OCI-LY1 (cell line): Measurements from ENCODE around the gene PPP1R14C.

Experiments used
- H2AFZ ChIP-seq: fragments of 200-600 bp; sonication (generic), shearing (Covaris generic); 2 replicates; pipeline ENCODE4 v1.6.0; 2014; ENCODE audit warnings: antibody characterized with exemption, mild to moderate bottlenecking, low read length
- H3F3A ChIP-seq: fragments of 200-600 bp; sonication (generic), shearing (Covaris generic); 2 replicates; pipeline ENCODE4 v1.6.0; 2014; ENCODE audit warnings: mild to moderate bottlenecking, antibody characterized with exemption, low read length, moderate library complexity; ENCODE audit not compliant: insufficient read depth
- H3K27ac ChIP-seq: fragments of 200-600 bp; sonication (generic); 2 replicates; pipeline ENCODE4 v1.5.1; 2014; ENCODE audit warnings: low read length, mixed run types, mild to moderate bottlenecking, low read depth; ENCODE audit not compliant: poor library complexity, severe bottlenecking
- H3K27me3 ChIP-seq: fragments of 200-600 bp; sonication (generic); 2 replicates; pipeline ENCODE4 v1.6.0; 2014; ENCODE audit warnings: antibody characterized with exemption, mild to moderate bottlenecking, low read length, moderate library complexity; ENCODE audit not compliant: insufficient read depth
- H3K36me3 ChIP-seq: fragments of 200-600 bp; sonication (generic); 2 replicates; pipeline ENCODE4 v1.6.1; 2014; ENCODE audit warnings: mild to moderate bottlenecking, antibody characterized with exemption, low read length, moderate library complexity, mixed read lengths; ENCODE audit not compliant: insufficient read depth
- H3K4me1 ChIP-seq: fragments of 200-600 bp; sonication (generic); 2 replicates; pipeline ENCODE4 v1.5.1; 2014; ENCODE audit warnings: mild to moderate bottlenecking, low read length, moderate library complexity; ENCODE audit not compliant: insufficient read depth, severe bottlenecking
- H3K4me2 ChIP-seq: fragments of 200-600 bp; sonication (generic), shearing (Covaris generic); 2 replicates; pipeline ENCODE4 v1.6.1; 2014; ENCODE audit warnings: low read length
- H3K4me3 ChIP-seq: fragments of 200-600 bp; sonication (generic); 2 replicates; pipeline ENCODE4 v1.5.1; 2014; ENCODE audit warnings: low read length, low read depth, mild to moderate bottlenecking, mixed read lengths; ENCODE audit not compliant: poor library complexity, severe bottlenecking
- H3K79me2 ChIP-seq: fragments of 200-600 bp; shearing (Covaris generic); 2 replicates; pipeline ENCODE4 v1.6.1; 2016; ENCODE audit warnings: mixed run types, low read length, mixed read lengths; ENCODE audit not compliant: insufficient read depth
- H3K9ac ChIP-seq: fragments of 200-600 bp; sonication (generic), shearing (Covaris generic); 2 replicates; pipeline ENCODE4 v1.6.1; 2014; ENCODE audit warnings: mild to moderate bottlenecking, low read length, mixed read lengths
- H3K9me2 ChIP-seq: fragments of 200-600 bp; sonication (generic), shearing (Covaris generic); 2 replicates; pipeline ENCODE4 v1.6.1; 2014; ENCODE audit warnings: low read depth, mild to moderate bottlenecking, low read length, mixed read lengths
- H3K9me3 ChIP-seq: fragments of 200-600 bp; shearing (Covaris generic); 2 replicates; pipeline ENCODE4 v1.6.1; 2014; ENCODE audit warnings: low read length, mixed read lengths
- H4K20me1 ChIP-seq: fragments of 200-600 bp; sonication (generic), shearing (Covaris generic); 2 replicates; pipeline ENCODE4 v1.6.0; 2016; ENCODE audit warnings: mild to moderate bottlenecking, low read length; ENCODE audit not compliant: insufficient read depth
- EZH2 ChIP-seq: fragments of 200-600 bp; sonication (generic), shearing (Covaris generic); IDR thresholded peaks from 2 replicates; pipeline ENCODE4 v1.8.0; 2017; ENCODE audit warnings: borderline replicate concordance, mixed run types, mild to moderate bottlenecking, antibody characterized with exemption, low read length, moderate library complexity, mixed read lengths
- TF ChIP-seq, protein P1 (sequence below): fragments of 200-600 bp; sonication (generic), shearing (Covaris generic); IDR thresholded peaks from 2 replicates; pipeline ENCODE4 v1.5.1; 2017; ENCODE audit warnings: mild to moderate bottlenecking, antibody characterized with exemption, low read length, moderate library complexity, mixed read lengths

Gene PPP1R14C

DNA sequence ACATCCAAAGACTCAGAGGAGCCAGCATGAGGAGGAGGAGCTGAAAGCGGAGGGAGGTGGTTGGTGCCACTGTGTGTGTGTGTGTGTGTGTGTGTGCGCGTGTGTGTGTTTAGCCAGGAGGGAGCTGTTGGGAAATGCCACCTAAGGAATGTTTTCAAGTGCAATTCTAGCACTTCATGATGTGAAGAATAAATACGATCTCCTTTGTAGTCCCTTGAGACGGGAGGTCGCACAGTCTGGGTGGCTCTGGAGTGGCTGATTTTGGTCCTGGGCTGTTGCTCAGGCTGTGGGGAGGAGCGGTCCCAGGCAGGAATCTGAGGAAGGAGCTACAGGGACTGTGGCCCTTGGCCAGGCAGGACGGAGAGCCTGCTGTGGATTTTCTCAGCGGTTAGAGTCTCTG lies 93.7 kb downstream of the PPP1R14C start:
- Histone ChIP-seq H3K9me3 (0 out of 2 replicates have a peak, but pooled peaks cover 6% of the 10 kb centered on the region), H3K4me2 (no peak overlapping the region), H3K4me3 (no peak overlapping the region), H4K20me1 (no peaks in the 10 kb centered on the region), H3K79me2 (no peaks in the 10 kb centered on the region), H3K27ac (no peak overlapping the region), H3K36me3 (no peaks in the 10 kb centered on the region), H2AFZ (no peak overlapping the region), H3F3A (no peaks in the 10 kb centered on the region), H3K9ac (no peak overlapping the region), H3K27me3 (peaks cover 4% of the 10 kb centered on the region; the same call in 1 of the 2 replicates), H3K4me1 (no peaks in the 10 kb centered on the region), H3K9me2 (no peaks in the 10 kb centered on the region)
- TF ChIP-seq, protein P1, sequence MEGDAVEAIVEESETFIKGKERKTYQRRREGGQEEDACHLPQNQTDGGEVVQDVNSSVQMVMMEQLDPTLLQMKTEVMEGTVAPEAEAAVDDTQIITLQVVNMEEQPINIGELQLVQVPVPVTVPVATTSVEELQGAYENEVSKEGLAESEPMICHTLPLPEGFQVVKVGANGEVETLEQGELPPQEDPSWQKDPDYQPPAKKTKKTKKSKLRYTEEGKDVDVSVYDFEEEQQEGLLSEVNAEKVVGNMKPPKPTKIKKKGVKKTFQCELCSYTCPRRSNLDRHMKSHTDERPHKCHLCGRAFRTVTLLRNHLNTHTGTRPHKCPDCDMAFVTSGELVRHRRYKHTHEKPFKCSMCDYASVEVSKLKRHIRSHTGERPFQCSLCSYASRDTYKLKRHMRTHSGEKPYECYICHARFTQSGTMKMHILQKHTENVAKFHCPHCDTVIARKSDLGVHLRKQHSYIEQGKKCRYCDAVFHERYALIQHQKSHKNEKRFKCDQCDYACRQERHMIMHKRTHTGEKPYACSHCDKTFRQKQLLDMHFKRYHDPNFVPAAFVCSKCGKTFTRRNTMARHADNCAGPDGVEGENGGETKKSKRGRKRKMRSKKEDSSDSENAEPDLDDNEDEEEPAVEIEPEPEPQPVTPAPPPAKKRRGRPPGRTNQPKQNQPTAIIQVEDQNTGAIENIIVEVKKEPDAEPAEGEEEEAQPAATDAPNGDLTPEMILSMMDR: no peak
- TF ChIP-seq EZH2: no peak

DNA sequence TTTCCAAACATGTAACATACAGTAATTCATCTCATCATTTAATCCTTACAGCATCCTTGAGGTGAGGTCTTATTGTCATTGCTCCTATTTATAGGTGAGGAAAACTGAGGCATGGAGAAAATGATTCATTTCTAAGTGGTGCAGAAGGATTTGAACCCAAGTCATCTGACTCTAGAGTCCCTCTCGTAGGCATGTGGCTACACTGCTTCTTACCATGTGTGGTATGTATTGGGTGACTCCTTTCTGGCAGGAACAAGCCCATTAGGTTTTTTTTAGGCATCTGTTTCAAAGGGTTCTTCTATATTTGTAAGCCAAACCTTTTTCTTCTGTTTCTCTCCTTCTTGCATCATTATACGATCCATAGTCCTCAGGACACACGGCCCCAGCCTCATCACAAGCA lies 94.8 kb downstream of the PPP1R14C start:
- no peak overlapping the region for H3K27ac ChIP-seq
- no peak overlapping the region for H3K9ac ChIP-seq
- no peak overlapping the region for H3K4me2 ChIP-seq
- no peak overlapping the region for H3K4me3 ChIP-seq
- H3K27me3 ChIP-seq: peaks cover 4% of the 10 kb centered on the region; the same call in 1 of the 2 replicates
- no peak for TF ChIP-seq EZH2
- TF ChIP-seq, protein P1: no peak
- H3K9me2 ChIP-seq: no peaks in the 10 kb centered on the region
- no peaks in the 10 kb centered on the region for H3K36me3 ChIP-seq
- no peaks in the 10 kb centered on the region for H3K79me2 ChIP-seq
- no peaks in the 10 kb centered on the region for H3F3A ChIP-seq
- 0 out of 2 replicates have a peak, but pooled peaks cover 6% of the 10 kb centered on the region for H3K9me3 ChIP-seq
- H3K4me1 ChIP-seq: no peaks in the 10 kb centered on the region
- no peak overlapping the region for H2AFZ ChIP-seq
- no peaks in the 10 kb centered on the region for H4K20me1 ChIP-seq

DNA sequence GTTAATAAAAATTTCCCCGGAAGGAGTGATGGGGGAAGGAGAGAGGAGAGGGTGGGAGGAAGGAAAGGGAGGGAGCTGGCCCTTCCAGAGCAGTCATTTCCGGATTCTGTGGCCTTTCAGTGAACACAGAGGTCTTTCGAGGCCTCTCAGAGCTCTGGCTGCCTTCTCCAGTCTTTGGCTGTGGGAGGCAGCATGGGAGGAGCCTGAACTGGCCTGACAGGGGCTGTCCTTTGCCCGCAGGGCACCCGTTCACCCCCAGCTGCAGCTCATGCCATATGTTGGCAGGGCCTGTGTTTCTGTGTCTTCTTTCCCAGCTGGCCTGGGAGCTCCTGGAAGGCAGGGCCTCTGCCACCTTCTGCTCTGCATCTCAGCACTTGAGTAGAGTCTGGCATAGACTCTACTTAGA lies 95.5 kb downstream of the PPP1R14C start:
- H3K27ac ChIP-seq: no peak overlapping the region
- H3K9me3 ChIP-seq: 0 out of 2 replicates have a peak, but pooled peaks cover 3% of the 10 kb centered on the region
- H3K36me3 ChIP-seq: no peaks in the 10 kb centered on the region
- H3K4me1 ChIP-seq: no peaks in the 10 kb centered on the region
- H3K9ac ChIP-seq: no peak overlapping the region
- no peaks in the 10 kb centered on the region for H3K9me2 ChIP-seq
- H3K4me3 ChIP-seq: no peak overlapping the region
- H4K20me1 ChIP-seq: no peaks in the 10 kb centered on the region
- no peaks in the 10 kb centered on the region; the same call in 1 of the 2 replicates for H3K27me3 ChIP-seq
- no peak overlapping the region for H3K4me2 ChIP-seq
- H3F3A ChIP-seq: no peaks in the 10 kb centered on the region
- no peaks in the 10 kb centered on the region for H3K79me2 ChIP-seq
- no peak for TF ChIP-seq EZH2
- TF ChIP-seq, protein P1: no peak
- no peak overlapping the region for H2AFZ ChIP-seq
